Stimulated activated naive CD8-positive, alpha-beta T cell treated with anti-CD3 and anti-CD28 coated beads, Interleukin-15, Interleukin-2, amounts not matched to agents 100 ng/mL and 50 ng/mL, for 24 hours (primary cell): ENCODE data around the gene LHX1.

ENCODE experiments used
- H3K27ac Mint-ChIP-seq: one replicate; pipeline ENCODE4 v1.8.0; 2021; ENCODE audit warnings: mild to moderate bottlenecking, mixed read lengths
- H3K27me3 Mint-ChIP-seq: one replicate; pipeline ENCODE4 v1.8.0; 2021; ENCODE audit warnings: mixed read lengths
- H3K36me3 Mint-ChIP-seq: one replicate; pipeline ENCODE4 v1.8.0; 2021; ENCODE audit warnings: low read depth, mixed read lengths
- H3K4me1 Mint-ChIP-seq: one replicate; pipeline ENCODE4 v1.8.0; 2021; ENCODE audit warnings: low read depth, mixed read lengths
- H3K4me3 Mint-ChIP-seq: one replicate; pipeline ENCODE4 v1.8.0; 2021; ENCODE audit warnings: mild to moderate bottlenecking, mixed read lengths
- H3K9me3 Mint-ChIP-seq: one replicate; pipeline ENCODE4 v1.8.0; 2021; ENCODE audit warnings: mixed read lengths

Gene LHX1

DNA sequence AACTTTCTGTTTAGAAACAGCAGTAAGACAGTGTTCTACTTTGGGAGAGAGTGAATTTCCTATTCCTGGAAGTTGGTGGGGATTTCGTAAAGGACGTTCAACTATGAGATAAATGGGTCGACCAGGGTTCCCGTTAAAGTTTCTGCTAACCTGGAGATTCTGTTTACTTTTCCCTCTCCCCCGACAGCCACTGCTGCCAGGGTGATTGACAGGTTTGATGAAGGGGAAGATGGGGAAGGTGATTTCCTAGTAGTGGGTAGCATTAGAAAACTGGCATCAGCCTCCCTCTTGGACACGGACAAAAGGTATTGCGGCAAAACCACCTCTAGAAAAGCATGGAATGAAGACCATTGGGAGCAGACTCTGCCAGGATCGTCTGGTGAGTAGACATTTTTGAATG lies 12.8 kb downstream of the LHX1 start:
- Mint-ChIP-seq H3K9me3 (no peaks in the 10 kb centered on the region), H3K27me3 (peaks cover 24% of the 10 kb centered on the region), H3K36me3 (peaks cover 56% of the 10 kb centered on the region), H3K4me1 (peaks cover 50% of the 10 kb centered on the region), H3K27ac (peak overlapping the region; percentile 77), H3K4me3 (peak overlapping the region; percentile 92)

DNA sequence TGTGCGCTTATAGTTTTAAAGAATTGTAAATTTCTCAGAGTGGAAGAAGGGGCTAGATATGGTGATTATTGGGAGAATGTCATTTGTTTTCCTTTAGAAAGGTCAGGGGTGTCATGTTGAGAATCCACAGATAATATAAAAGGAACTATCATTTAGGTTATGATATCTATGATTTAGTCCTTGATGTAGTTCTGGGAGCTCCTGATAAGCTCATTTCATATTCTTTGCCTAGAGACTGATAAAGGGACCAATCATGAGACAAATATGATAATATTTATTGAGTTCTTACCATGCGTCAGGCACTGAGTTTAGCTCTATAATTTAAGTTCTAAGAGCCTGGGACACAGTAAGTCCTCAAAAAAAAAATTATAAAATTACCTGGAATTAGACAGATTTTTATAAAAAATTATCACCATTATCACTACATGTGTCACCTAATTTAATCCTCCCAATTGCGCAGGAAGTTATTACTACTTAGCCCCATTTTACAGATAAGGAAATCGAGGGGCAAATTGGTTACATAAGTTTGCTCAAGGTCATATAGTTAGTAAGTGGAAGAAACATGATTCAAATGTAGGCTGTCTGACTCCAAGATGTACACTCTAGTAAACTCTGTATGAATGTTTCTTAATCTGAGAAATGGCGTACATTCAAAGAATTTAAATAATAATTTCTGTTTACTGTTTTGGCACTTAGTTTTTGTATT lies 14.0 kb downstream of the LHX1 start:
- Mint-ChIP-seq H3K27ac (no peak overlapping the region), H3K36me3 (peaks cover 67% of the 10 kb centered on the region), H3K4me3 (peak overlapping the region; percentile 92), H3K27me3 (peaks cover 15% of the 10 kb centered on the region), H3K4me1 (peaks cover 50% of the 10 kb centered on the region), H3K9me3 (no peaks in the 10 kb centered on the region)

GRCh38 chr17:36971508-36971907 lies 34.2 kb downstream of the LHX1 start:
- Mint-ChIP-seq H3K27ac (no peak overlapping the region), H3K4me1 (peaks cover 53% of the 10 kb centered on the region), H3K4me3 (no peak overlapping the region), H3K36me3 (peaks cover 77% of the 10 kb centered on the region), H3K27me3 (no peaks in the 10 kb centered on the region), H3K9me3 (no peaks in the 10 kb centered on the region)

- H3K4me3 Mint-ChIP-seq: no peak overlapping the region
- no peaks in the 10 kb centered on the region for H3K9me3 Mint-ChIP-seq
- H3K27ac Mint-ChIP-seq: no peak overlapping the region
- H3K27me3 Mint-ChIP-seq: no peaks in the 10 kb centered on the region
- H3K36me3 Mint-ChIP-seq: peaks cover 75% of the 10 kb centered on the region
- H3K4me1 Mint-ChIP-seq: peaks cover 57% of the 10 kb centered on the region
These were observed 35.0 kb downstream of the LHX1 start for GRCh38 chr17:36972186-36972700.

- peaks cover 73% of the 10 kb centered on the region for H3K36me3 Mint-ChIP-seq
- H3K4me3 Mint-ChIP-seq: no peak overlapping the region
- no peaks in the 10 kb centered on the region for H3K9me3 Mint-ChIP-seq
- no peak overlapping the region for H3K27ac Mint-ChIP-seq
- peaks cover 55% of the 10 kb centered on the region for H3K4me1 Mint-ChIP-seq
- no peaks in the 10 kb centered on the region for H3K27me3 Mint-ChIP-seq
These were observed 35.6 kb downstream of the LHX1 start for GRCh38 chr17:36972905-36973304.

DNA sequence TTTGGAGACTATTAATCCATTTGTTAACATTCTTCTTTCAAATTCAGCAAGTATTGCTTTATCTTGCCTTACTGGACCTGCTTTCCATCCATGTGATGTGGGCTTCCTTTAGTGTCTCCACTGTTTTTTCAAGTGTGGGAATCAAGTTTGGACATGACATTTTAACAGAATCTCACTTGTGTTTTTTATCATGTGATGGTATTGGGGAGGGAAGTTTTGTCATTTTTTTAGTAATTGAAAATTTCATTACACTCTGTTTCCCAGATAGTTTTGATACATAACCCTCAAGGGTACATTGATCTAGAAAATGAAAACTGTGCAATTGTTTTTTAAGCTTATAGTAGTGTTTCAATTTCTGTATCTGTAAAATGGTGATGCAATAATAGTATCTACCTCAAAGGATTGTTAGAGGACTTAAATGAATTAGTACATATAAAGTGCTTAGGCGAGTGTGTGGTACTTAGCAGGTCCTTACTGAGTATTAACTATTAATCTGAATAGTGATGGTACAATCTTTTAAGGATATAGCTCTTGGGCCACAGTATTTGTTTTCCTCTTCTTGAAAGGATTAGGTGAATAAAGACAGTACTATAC lies 38.7 kb downstream of the LHX1 start:
- no peaks in the 10 kb centered on the region for H3K9me3 Mint-ChIP-seq
- H3K4me1 Mint-ChIP-seq: peaks cover 53% of the 10 kb centered on the region
- H3K36me3 Mint-ChIP-seq: peaks cover 68% of the 10 kb centered on the region
- H3K27ac Mint-ChIP-seq: no peak overlapping the region
- no peak overlapping the region for H3K4me3 Mint-ChIP-seq
- H3K27me3 Mint-ChIP-seq: no peaks in the 10 kb centered on the region

- H3K36me3 Mint-ChIP-seq: peaks cover 68% of the 10 kb centered on the region
- no peaks in the 10 kb centered on the region for H3K27me3 Mint-ChIP-seq
- H3K4me1 Mint-ChIP-seq: peaks cover 49% of the 10 kb centered on the region
- H3K9me3 Mint-ChIP-seq: no peaks in the 10 kb centered on the region
- no peak overlapping the region for H3K27ac Mint-ChIP-seq
- H3K4me3 Mint-ChIP-seq: no peak overlapping the region
These were observed 39.8 kb downstream of the LHX1 start for GRCh38 chr17:36977066-36977465.

- peaks cover 45% of the 10 kb centered on the region for H3K4me1 Mint-ChIP-seq
- no peaks in the 10 kb centered on the region for H3K9me3 Mint-ChIP-seq
- H3K4me3 Mint-ChIP-seq: no peak overlapping the region
- peaks cover 66% of the 10 kb centered on the region for H3K36me3 Mint-ChIP-seq
- no peak overlapping the region for H3K27ac Mint-ChIP-seq
- no peaks in the 10 kb centered on the region for H3K27me3 Mint-ChIP-seq
These were observed 40.3 kb downstream of the LHX1 start for GRCh38 chr17:36977568-36977967.

DNA sequence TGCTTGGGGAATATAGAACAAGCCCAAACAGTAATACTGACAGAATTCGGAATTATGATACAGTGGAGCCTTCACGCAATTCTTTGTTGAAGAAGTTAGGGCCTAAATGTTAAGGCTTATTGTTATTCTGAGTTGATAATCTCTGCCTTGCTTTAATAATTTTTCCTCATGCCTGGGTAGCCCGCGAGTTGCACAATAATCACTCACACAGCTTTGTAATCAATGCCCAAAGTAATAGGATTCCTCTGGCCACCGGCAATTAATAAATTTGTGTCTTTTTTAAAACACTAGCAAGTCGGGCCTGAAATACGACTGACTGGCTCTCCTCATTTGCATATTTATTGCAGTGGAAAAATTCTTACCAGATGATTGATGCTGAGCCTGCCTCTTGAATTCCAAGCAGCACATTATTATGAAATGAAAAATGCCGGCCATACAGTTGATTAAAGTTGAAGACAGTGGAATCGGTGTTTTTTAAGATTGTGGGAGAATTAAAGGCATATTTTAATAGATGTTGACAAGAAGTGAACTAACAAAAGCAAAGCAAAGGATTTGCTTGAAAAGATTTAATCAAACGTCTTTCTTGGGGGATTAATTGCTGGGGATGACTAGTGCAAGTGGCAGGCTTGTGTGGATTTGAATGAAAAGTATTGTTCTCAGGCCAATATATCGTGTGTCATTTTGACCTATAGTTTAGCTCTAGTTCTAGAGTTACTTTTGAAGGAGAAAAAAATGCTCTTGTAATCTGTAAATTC lies 41.7 kb downstream of the LHX1 start:
- peaks cover 67% of the 10 kb centered on the region for H3K36me3 Mint-ChIP-seq
- peaks cover 35% of the 10 kb centered on the region for H3K4me1 Mint-ChIP-seq
- H3K4me3 Mint-ChIP-seq: no peak overlapping the region
- H3K9me3 Mint-ChIP-seq: no peaks in the 10 kb centered on the region
- H3K27me3 Mint-ChIP-seq: no peaks in the 10 kb centered on the region
- no peak overlapping the region for H3K27ac Mint-ChIP-seq

- no peak overlapping the region for H3K27ac Mint-ChIP-seq
- no peaks in the 10 kb centered on the region for H3K27me3 Mint-ChIP-seq
- H3K4me3 Mint-ChIP-seq: no peak overlapping the region
- H3K4me1 Mint-ChIP-seq: peaks cover 35% of the 10 kb centered on the region
- no peaks in the 10 kb centered on the region for H3K9me3 Mint-ChIP-seq
- peaks cover 71% of the 10 kb centered on the region for H3K36me3 Mint-ChIP-seq
These were observed 42.3 kb downstream of the LHX1 start for GRCh38 chr17:36979565-36979941.

GRCh38 chr17:36980280-36980761 lies 43.0 kb downstream of the LHX1 start:
- H3K36me3 Mint-ChIP-seq: peaks cover 65% of the 10 kb centered on the region
- H3K4me1 Mint-ChIP-seq: peaks cover 30% of the 10 kb centered on the region
- H3K4me3 Mint-ChIP-seq: no peak overlapping the region
- no peaks in the 10 kb centered on the region for H3K27me3 Mint-ChIP-seq
- no peaks in the 10 kb centered on the region for H3K9me3 Mint-ChIP-seq
- H3K27ac Mint-ChIP-seq: no peak overlapping the region

DNA sequence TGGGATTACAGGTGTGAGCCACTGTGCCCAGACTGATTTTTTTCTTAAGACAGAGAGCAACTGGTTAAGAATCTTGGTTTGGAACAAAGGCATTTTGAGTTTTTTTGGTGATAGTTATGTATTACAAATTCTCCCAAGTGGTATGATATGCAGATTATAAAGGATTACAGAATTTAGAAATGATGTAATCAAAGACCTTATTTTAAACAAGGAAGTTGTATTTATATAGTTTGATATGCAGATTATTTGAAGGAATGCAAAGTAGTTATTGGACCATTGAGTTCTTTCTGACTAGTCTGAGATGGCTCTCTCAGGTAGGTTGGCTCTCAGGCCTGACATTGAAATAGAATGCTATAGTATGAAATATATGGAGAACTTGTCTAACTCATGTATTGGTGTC lies 46.3 kb downstream of the LHX1 start:
- Mint-ChIP-seq H3K36me3 (peaks cover 62% of the 10 kb centered on the region), H3K4me3 (no peak overlapping the region), H3K9me3 (no peaks in the 10 kb centered on the region), H3K4me1 (peaks cover 18% of the 10 kb centered on the region), H3K27ac (no peak overlapping the region), H3K27me3 (no peaks in the 10 kb centered on the region)

DNA sequence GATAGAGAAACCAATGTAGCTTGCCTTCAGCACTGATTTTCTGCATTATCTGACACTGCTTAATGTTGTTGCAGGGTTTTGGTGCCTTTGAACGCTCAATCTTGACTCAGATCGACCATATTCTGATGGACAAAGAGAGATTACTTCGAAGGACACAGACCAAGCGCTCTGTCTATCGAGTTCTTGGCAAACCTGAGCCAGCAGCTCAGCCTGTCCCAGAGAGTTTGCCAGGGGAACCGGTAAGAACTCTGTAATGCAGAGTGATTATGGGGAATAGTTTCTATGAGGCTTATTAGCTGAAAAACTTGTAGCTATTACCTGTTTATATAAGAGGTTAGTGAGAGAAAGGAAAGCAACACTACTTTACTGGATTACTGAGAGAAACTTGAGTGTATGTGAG lies 51.9 kb downstream of the LHX1 start:
- Mint-ChIP-seq H3K27me3 (no peaks in the 10 kb centered on the region), H3K27ac (no peak overlapping the region), H3K4me1 (no peaks in the 10 kb centered on the region), H3K4me3 (no peak overlapping the region), H3K9me3 (no peaks in the 10 kb centered on the region), H3K36me3 (peaks cover 66% of the 10 kb centered on the region)

DNA sequence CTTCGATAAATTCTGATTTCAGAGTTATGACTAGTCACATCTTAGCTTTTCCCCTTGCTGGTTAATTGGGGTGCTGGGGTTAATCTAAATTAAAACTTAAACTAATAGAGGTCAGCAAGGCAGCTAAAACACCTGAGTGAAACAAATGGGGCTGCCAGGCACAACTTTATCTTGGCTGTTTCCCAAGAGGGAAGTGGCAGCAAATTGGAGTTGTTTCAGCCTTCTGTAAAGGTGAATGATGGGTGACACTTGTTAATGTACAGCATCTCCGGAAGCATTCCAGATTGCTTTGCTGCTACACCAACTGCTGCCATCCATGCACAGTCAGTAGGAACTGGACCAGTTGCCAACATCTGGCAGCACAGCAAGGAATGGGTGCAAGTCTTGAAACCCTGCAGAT lies 55.4 kb downstream of the LHX1 start:
- Mint-ChIP-seq H3K27me3 (no peaks in the 10 kb centered on the region), H3K27ac (no peak overlapping the region), H3K36me3 (peaks cover 79% of the 10 kb centered on the region)

DNA sequence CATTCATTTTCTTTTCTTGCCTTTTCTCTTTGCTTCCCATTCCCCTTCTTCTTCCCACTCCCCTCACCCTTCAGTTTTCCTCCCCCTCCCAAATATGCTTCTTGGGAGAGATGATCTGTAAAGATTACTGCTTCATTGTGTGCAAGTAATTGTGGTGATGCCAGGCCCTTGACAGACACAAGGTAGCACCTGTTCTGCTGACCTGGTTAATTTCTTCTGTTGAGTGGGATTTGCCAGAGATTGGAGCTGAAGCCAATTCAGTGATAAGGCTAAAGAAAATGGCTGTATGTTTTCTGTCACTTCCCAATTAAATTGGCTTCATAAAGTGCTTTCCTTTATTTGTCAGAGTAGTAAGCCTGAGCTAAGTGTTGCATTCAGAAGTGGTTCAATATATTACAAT lies 56.0 kb downstream of the LHX1 start:
- H3K9me3 Mint-ChIP-seq: no peaks in the 10 kb centered on the region
- no peak overlapping the region for H3K27ac Mint-ChIP-seq
- H3K4me3 Mint-ChIP-seq: no peak overlapping the region
- peaks cover 82% of the 10 kb centered on the region for H3K36me3 Mint-ChIP-seq
- H3K4me1 Mint-ChIP-seq: no peaks in the 10 kb centered on the region
- H3K27me3 Mint-ChIP-seq: no peaks in the 10 kb centered on the region

More for the DNA sequence above, 55.4 kb downstream of the LHX1 start:
- Mint-ChIP-seq H3K4me1 (no peaks in the 10 kb centered on the region), H3K9me3 (no peaks in the 10 kb centered on the region), H3K4me3 (no peak overlapping the region)
